Stomach smooth muscle (tissue), 2 donors: ENCODE measurements around the gene ANKDD1B.

Experiments
- H3K27ac ChIP-seq: one replicate; pipeline ENCODE4 v1.7.0; 2013; ENCODE audit warnings: mild to moderate bottlenecking, low read length, inconsistent platforms
- H3K27me3 ChIP-seq, 2 donors: one replicate each; pipeline ENCODE4 v1.7.0; 2013; ENCODE audit warnings: low read length in 2 of 2; ENCODE audit not compliant: insufficient read depth in 2 of 2, control insufficient read depth in 1 of 2
- H3K36me3 ChIP-seq, 2 donors: one replicate each; pipeline ENCODE4 v1.7.0; 2013; ENCODE audit warnings: low read length in 2 of 2; ENCODE audit not compliant: control insufficient read depth in 2 of 2, insufficient read depth in 2 of 2
- H3K4me1 ChIP-seq: one replicate; pipeline ENCODE4 v1.7.0; 2013; ENCODE audit warnings: low read length; ENCODE audit not compliant: control insufficient read depth, insufficient read depth
- H3K4me3 ChIP-seq, 2 donors: one replicate each; pipeline ENCODE4 v1.7.0; 2013; ENCODE audit warnings: low read length in 2 of 2
- H3K9ac ChIP-seq, 2 donors: one replicate each; pipeline ENCODE4 v1.7.0; 2013; ENCODE audit warnings: low read length in 2 of 2, mild to moderate bottlenecking in 1 of 2
- H3K9me3 ChIP-seq, 2 donors: one replicate each; pipeline ENCODE4 v1.7.0; 2013; ENCODE audit warnings: low read length in 2 of 2; ENCODE audit not compliant: control insufficient read depth in 2 of 2
- donor health status: healthy.
- donor health status: Pancreatic carcinoma.

The ANKDD1B gene

DNA sequence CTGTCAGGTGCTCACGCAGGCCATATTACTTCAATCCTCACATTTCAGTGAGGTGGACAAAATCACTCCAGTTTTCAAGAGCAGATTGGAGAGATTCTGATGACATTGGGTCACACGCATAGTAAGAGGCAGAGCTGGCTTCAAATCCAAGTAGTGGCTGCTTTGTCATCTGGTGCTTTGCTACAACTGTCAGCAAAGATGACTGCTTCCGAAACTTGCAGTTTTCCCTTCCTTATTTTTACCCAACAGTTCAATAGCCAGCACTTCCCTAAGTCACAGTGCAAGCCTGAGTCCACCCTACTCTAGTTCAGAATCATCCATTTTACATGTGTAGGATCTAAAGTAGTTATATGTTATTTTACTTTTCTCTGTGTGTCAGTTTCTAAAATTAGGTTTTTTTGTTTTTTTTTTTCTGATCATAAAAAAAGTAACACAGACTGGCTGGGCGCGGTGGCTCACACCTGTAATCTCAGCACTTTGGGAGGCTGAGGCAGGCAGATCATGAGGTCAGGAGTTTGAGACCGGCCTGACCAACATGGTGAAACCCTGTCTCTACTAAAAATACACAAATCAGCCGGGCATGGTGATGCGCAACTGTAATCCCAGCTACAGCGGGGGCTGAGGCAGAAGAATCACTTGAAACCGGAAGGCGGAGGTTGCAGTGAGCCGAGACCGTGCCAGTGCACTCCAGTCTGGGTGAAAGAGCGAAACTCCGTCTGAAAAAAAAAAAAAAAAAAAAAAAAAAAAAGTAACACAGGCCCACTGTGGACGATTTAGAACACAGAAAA lies 49.6 kb downstream of the ANKDD1B start:
- Histone ChIP-seq H3K27me3 (no peaks in the 10 kb centered on the region), H3K4me1 (peaks cover 3% of the 10 kb centered on the region), H3K9ac (no peak overlapping the region), H3K4me3 (no peak overlapping the region), H3K36me3 (no peaks in the 10 kb centered on the region), H3K9me3 (no peaks in the 10 kb centered on the region), H3K27ac (no peak overlapping the region)

DNA sequence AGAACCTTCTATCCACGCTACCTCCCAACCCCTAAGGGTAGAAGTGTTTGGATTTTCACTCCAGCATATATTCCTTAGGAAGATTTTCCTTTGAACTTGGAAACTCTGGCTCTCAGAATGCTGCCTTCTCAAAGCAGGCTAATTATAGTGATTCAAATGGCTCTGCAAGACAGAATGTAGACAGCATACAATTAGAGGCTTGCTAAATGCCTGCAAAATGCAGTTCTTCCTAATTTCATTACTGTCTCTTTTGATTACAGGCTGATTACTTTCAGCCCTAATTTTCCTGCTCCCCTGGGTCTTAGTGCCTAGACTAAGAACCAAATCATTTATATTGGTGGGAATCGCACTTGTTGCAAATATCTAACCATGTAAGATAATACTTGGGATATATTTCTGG lies 50.8 kb downstream of the ANKDD1B start:
- no peak overlapping the region for H3K9ac ChIP-seq
- peaks cover under 1% of the 10 kb centered on the region for H3K4me1 ChIP-seq
- no peak overlapping the region for H3K27ac ChIP-seq
- no peak overlapping the region for H3K4me3 ChIP-seq
- H3K9me3 ChIP-seq: no peaks in the 10 kb centered on the region
- H3K36me3 ChIP-seq: no peaks in the 10 kb centered on the region
- no peaks in the 10 kb centered on the region for H3K27me3 ChIP-seq

DNA sequence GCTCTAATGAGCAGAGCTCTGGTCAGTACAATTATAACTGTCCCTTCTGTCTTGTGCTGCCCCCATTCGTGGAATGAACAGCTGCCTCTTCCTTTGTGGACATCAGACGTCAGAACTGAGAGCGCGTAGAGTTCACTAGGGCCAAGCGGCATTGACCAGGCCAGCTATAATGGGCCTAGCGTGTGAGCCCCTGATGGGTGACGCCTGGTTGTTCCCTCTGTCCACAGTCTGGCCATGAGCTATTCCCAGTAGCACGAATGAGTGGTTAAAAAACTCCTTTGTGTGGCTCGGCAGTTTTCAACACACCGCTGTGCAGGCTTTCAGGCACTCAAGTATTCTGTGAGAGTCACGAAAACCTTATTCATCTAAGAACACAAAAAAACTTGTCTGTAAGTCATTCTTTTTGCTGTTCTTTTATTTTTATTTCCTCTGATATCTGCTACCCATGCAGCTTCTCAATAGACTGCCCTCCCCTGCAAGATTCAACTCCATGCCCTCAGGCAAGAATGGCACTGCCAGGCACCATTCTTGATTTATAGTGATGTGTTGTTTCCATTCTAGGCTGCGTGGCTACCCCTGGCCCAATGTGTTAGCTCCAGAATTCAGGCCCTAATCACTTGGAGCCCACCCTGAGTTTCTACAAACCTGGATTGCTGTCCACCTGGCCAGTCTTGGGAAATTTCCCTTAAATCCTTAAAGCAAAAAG lies 52.5 kb downstream of the ANKDD1B start:
- Histone ChIP-seq H3K9ac (no peak overlapping the region), H3K4me3 (no peak overlapping the region), H3K27ac (no peak overlapping the region), H3K9me3 (no peaks in the 10 kb centered on the region), H3K4me1 (no peaks in the 10 kb centered on the region), H3K27me3 (no peaks in the 10 kb centered on the region), H3K36me3 (no peaks in the 10 kb centered on the region)

DNA sequence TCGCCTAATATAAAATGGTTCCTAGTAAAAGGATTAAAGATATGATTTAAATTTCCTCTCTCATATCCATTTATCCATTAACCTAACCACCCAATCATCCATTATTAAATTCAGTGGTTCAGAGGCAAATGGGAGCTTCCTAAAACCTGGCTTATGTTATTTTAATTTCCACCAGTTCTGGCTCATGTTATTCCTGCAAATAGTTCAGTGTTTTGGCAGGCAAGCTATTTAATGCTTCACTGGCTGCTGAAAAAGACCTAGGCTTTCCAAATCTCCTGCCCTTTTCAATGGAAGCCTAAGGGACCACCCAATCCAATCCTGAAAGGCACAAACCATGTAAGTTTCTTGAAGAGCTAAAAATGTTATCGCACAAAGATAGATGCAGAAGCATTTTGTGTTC lies 53.7 kb downstream of the ANKDD1B start:
- H3K4me1 ChIP-seq: no peaks in the 10 kb centered on the region
- H3K36me3 ChIP-seq: no peaks in the 10 kb centered on the region
- no peaks in the 10 kb centered on the region for H3K27me3 ChIP-seq
- no peak overlapping the region for H3K9ac ChIP-seq
- no peak overlapping the region for H3K27ac ChIP-seq
- H3K4me3 ChIP-seq: no peak overlapping the region
- H3K9me3 ChIP-seq: no peaks in the 10 kb centered on the region

DNA sequence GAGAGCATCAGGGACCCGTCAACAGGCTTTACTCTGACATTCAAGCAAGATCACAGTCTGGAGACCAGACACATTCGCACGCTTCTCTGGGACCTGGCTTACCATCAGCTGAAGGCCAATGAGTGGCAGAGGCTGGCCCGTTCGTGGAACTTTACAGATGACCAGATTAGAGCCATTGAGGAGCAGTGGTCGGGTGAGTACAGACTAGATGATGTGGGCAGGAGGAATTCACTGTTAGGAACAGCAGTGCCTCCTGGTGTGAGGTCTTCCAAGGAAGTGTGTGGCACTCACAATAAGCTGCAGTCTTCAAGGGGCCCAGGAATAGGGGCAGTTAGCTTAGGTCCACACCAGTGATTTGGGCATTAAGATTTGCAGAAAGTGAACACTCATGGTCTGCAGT lies 55.5 kb downstream of the ANKDD1B start:
- Histone ChIP-seq H3K4me1 (no peaks in the 10 kb centered on the region), H3K27ac (no peak overlapping the region), H3K27me3 (no peaks in the 10 kb centered on the region), H3K36me3 (no peaks in the 10 kb centered on the region), H3K9me3 (no peaks in the 10 kb centered on the region), H3K4me3 (no peak overlapping the region), H3K9ac (no peak overlapping the region)

DNA sequence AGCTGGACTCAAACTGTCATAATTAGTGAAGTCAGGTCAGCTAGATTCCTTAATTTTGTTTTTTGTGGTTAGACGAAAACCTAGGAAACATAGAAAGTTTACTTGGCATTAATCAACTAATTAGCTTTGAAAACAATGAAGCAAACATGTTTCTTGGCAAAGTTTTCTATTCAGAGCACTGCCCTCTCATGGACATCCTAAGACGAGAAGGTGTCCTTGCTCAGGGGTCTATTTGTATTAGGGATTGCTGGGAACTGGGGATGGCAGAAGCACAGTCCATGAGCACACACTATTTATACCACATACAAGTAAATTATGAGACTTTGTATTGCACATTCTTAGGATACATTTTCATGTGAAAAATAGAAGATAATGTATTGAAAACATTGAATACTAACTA lies 56.3 kb downstream of the ANKDD1B start:
- no peaks in the 10 kb centered on the region for H3K9me3 ChIP-seq
- no peaks in the 10 kb centered on the region for H3K27me3 ChIP-seq
- H3K4me1 ChIP-seq: no peaks in the 10 kb centered on the region
- H3K36me3 ChIP-seq: no peaks in the 10 kb centered on the region
- no peak overlapping the region for H3K27ac ChIP-seq
- H3K9ac ChIP-seq: no peak overlapping the region
- H3K4me3 ChIP-seq: no peak overlapping the region

DNA sequence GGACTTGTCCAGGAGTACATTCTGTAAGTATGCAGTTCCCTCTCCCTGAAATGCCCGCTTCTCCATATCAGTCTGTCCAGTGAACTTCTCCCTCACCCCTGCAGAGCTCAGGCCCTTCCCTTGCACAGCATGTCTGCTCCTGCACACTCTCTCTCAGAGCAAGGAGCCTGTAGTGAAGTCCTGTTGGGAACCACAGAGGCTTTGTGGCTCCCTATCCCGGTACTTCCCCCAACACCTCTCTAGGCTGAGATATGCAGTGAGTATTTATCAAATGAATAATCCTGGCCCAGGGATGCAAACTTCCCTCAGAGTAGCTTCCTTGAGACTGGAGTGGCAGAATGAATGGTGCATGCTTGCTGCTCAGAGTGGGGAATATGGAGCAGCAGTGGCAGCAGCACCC lies 57.2 kb downstream of the ANKDD1B start:
- Histone ChIP-seq H3K4me1 (no peaks in the 10 kb centered on the region), H3K27ac (no peak overlapping the region), H3K9me3 (no peaks in the 10 kb centered on the region), H3K4me3 (no peak overlapping the region), H3K9ac (no peak overlapping the region), H3K36me3 (no peaks in the 10 kb centered on the region), H3K27me3 (no peaks in the 10 kb centered on the region)

DNA sequence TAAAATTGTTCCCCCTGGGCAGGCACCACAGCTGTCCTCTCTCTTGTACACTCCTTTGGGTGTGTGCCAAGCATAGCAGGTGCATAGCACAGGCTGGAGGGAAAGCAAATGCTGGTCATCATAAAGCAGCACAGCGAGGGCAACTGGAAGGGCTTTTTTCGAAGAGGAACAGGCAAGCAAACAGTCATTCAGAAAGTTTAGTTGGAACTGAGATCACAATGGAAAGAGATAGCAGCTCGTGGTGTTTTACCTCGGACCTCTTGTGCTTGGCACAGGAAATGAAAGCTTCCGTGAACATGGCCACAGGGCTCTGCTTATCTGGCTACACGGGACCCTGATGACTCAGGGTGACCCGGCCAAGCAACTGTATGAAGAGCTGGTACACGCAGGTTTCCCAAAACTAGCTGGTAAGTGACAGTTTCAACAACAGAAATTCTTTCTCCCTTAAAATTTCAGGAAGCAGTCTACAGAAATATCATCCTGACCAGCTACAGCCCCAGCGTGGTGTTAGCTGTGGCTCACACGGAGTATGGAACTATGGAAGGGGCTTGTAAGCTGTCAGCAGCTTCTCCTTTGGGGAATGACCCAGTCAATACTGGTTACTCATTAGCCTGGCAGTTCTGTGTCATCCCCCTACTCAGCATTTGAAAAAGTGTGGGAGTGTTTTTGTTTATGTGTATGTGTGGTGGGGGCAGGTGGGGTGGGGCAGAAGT lies 57.9 kb downstream of the ANKDD1B start:
- no peak overlapping the region for H3K9ac ChIP-seq

DNA sequence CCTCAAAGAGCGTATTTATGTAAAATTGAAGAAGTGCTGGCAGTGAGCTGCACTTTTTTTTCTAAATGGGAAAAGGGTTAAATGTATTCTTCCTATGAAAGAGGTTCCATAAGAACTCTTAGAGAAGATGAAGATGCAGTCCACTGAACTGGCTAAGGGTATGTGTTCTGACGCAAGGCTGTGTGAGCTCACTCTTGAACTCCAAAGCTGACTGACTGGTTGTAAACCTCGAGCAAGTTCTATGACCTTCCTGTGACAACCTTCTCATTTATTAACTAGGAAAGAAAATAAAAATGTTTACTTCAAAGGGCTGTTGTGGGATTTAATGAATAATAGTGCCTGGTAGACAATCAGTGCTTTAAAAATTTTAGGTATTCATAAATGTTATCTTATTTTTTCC lies 59.3 kb downstream of the ANKDD1B start:
- Histone ChIP-seq H3K36me3 (peaks cover 0 to 4% of the 10 kb centered on the region in 2 donors), H3K27ac (no peak overlapping the region), H3K9me3 (no peaks in the 10 kb centered on the region), H3K27me3 (no peaks in the 10 kb centered on the region), H3K4me1 (no peaks in the 10 kb centered on the region), H3K9ac (no peak overlapping the region), H3K4me3 (no peak overlapping the region)

More for the DNA sequence above, 57.9 kb downstream of the ANKDD1B start:
- no peak overlapping the region for H3K4me3 ChIP-seq
- H3K27ac ChIP-seq: no peak overlapping the region
- H3K36me3 ChIP-seq: no peaks in the 10 kb centered on the region
- no peaks in the 10 kb centered on the region for H3K9me3 ChIP-seq
- no peaks in the 10 kb centered on the region for H3K27me3 ChIP-seq
- no peaks in the 10 kb centered on the region for H3K4me1 ChIP-seq

DNA sequence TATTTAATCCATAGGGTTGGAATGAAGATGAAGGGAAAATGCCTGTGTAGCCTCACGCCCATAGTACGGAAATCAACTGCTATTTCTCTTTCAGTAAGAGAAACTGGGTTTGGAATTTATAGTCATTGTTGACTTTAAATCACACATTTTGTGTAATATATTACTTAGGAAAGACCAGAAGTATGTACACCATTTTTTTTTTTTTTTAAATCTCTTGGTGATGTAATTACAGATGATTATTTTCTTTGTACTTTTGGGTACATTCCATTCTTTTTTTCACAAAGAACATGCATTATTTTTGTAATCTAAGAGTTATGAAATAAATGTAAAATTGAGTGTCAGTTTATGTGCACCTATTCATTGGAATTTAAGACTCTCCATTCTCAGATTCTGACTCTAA lies 60.3 kb downstream of the ANKDD1B start:
- Histone ChIP-seq H3K36me3 (peaks cover 0 to 4% of the 10 kb centered on the region in 2 donors), H3K27me3 (no peaks in the 10 kb centered on the region), H3K27ac (no peak overlapping the region), H3K4me3 (no peak overlapping the region), H3K4me1 (no peaks in the 10 kb centered on the region), H3K9ac (no peak overlapping the region), H3K9me3 (no peaks in the 10 kb centered on the region)
